HEK293 (cell line): Measurements from ENCODE around the gene CPNE5.

Experiments
- CTCF ChIA-PET: fragments of 350-600 bp; formaldehyde crosslinking; extraction: SDS; loops from one replicate; lab custom pipeline; 2021; ENCODE audit warnings: antibody characterized with exemption; lab: Yijun Ruan, JAX
- POLR2A ChIA-PET: fragments of 300-600 bp; formaldehyde crosslinking; extraction: SDS; loops from one replicate; lab custom pipeline; 2020; ENCODE audit warnings: antibody characterized with exemption, inconsistent platforms; lab: Yijun Ruan, JAX
- H3K27ac ChIP-seq: fragments of 200-500 bp; sonication (Bioruptor generic); 2 replicates; pipeline ENCODE4 v1.5.1; 2014; ENCODE audit warnings: low read depth, low read length, control low read depth, inconsistent platforms; ENCODE audit errors: extremely low read depth
- H3K36me3 ChIP-seq, 2 experiments: fragments of 200-500 bp in 1 of 2; sonication (Bioruptor generic) in 1 of 2; 1 replicate in 1 of 2; 2 replicates in 1 of 2; pipeline ENCODE4 v1.5.1; 2014 to 2017; ENCODE audit warnings: inconsistent platforms in 2 of 2, low read length in 2 of 2; ENCODE audit not compliant: control insufficient read depth in 2 of 2, insufficient read depth in 1 of 2
- H3K4me1 ChIP-seq: fragments of 200-500 bp; sonication (Bioruptor generic); 2 replicates; pipeline ENCODE4 v1.5.1; 2014; ENCODE audit warnings: mild to moderate bottlenecking, low read length, inconsistent platforms; ENCODE audit not compliant: control insufficient read depth, insufficient read depth
- H3K4me3 ChIP-seq: 2 replicates; pipeline ENCODE4 v1.5.1; 2011; ENCODE audit warnings: low read depth, mild to moderate bottlenecking, control low read depth, low read length, moderate library complexity
- H3K9me3 ChIP-seq: fragments of 200-500 bp; sonication (Bioruptor generic); 2 replicates; pipeline ENCODE4 v1.5.1; 2014; ENCODE audit warnings: low read depth, low read length, inconsistent platforms; ENCODE audit not compliant: control insufficient read depth, insufficient read depth
- CTCF ChIP-seq: fragments of 450-650 bp; formaldehyde crosslinking; IDR thresholded peaks from 2 replicates; pipeline ENCODE4 v1.5.1; 2016; ENCODE audit warnings: missing biosample characterization, missing genetic modification characterization
- MYNN ChIP-seq: fragments of 450-650 bp; formaldehyde crosslinking; IDR thresholded peaks from 2 replicates; pipeline ENCODE4 v1.5.1; 2016; ENCODE audit warnings: missing biosample characterization, missing genetic modification characterization, borderline replicate concordance
- PRDM1 ChIP-seq: fragments of 450-650 bp; formaldehyde crosslinking; IDR thresholded peaks from 2 replicates; pipeline ENCODE4; 2016; ENCODE audit warnings: missing biosample characterization, missing genetic modification characterization
- PRDM10 ChIP-seq: fragments of 450-650 bp; formaldehyde crosslinking; IDR thresholded peaks from 2 replicates; pipeline ENCODE4 v1.5.1; 2016; ENCODE audit warnings: missing biosample characterization, missing genetic modification characterization
- RBAK ChIP-seq: fragments of 450-650 bp; formaldehyde crosslinking; IDR thresholded peaks from 2 replicates; pipeline ENCODE4 v1.5.1; 2016; ENCODE audit warnings: missing biosample characterization, missing genetic modification characterization
- ZBTB11 ChIP-seq: fragments of 450-650 bp; formaldehyde crosslinking; conservative IDR thresholded peaks from 2 replicates; pipeline ENCODE4 v1.5.1; 2016; ENCODE audit warnings: low read depth, missing biosample characterization, missing genetic modification characterization
- ZIC2 ChIP-seq: fragments of 450-650 bp; formaldehyde crosslinking; IDR thresholded peaks from 2 replicates; pipeline ENCODE4 v1.5.1; 2016; ENCODE audit warnings: missing biosample characterization, missing genetic modification characterization
- ZNF175 ChIP-seq: fragments of 450-650 bp; formaldehyde crosslinking; IDR thresholded peaks from 2 replicates; pipeline ENCODE4 v1.5.1; 2016; ENCODE audit warnings: missing biosample characterization, missing genetic modification characterization
- ZNF398 ChIP-seq: fragments of 450-650 bp; formaldehyde crosslinking; IDR thresholded peaks from 2 replicates; pipeline ENCODE4 v1.5.1; 2017; ENCODE audit warnings: missing biosample characterization, missing genetic modification characterization
- ZNF529 ChIP-seq: fragments of 450-650 bp; formaldehyde crosslinking; IDR thresholded peaks from 2 replicates; pipeline ENCODE4 v1.5.1; 2017; ENCODE audit warnings: missing genetic modification characterization, missing biosample characterization; ENCODE audit not compliant: insufficient replicate concordance
- ZNF580 ChIP-seq: fragments of 450-650 bp; formaldehyde crosslinking; IDR thresholded peaks from 2 replicates; pipeline ENCODE4 v1.5.1; 2016; ENCODE audit warnings: missing biosample characterization, missing genetic modification characterization
- ZNF692 ChIP-seq: fragments of 450-650 bp; formaldehyde crosslinking; IDR thresholded peaks from 2 replicates; pipeline ENCODE4 v1.5.1; 2016; ENCODE audit warnings: missing biosample characterization, missing genetic modification characterization

CPNE5 gene

GRCh38 chr6:36836111-36837021 is 2.9 kb downstream of the CPNE5 start:
- ChIA-PET POLR2A (interaction anchor here (0.6 to 0.9 kb wide), 2 partner anchors 11 to 38 kb away, joined by 3 read pairs; partner anchors contain the start of gene PPIL1), CTCF (interaction anchor here (0.5 to 3.1 kb wide), 8 partner anchors 15 to 368 kb away, joined by 3 to 22 read pairs (median 6); no protein-coding TSS in a partner anchor)
- H3K4me1 ChIP-seq: no peaks in the 10 kb centered on the region
- H3K27ac ChIP-seq: no peak overlapping the region
- H3K9me3 ChIP-seq: no peaks in the 10 kb centered on the region
- H3K4me3 ChIP-seq: no peak overlapping the region
- TF ChIP-seq ZIC2 (tag by site-specific recombination) (peak; percentile 37; the same call in 1 of the 2 replicates), CTCF (tag by site-specific recombination) (peak; percentile 33; the same call in 1 of the 2 replicates), PRDM1 (tag by site-specific recombination) (no peak), ZNF692 (tag by site-specific recombination) (peak; percentile 28; the same call in 1 of the 2 replicates), ZNF529 (tag by site-specific recombination) (no peak), ZBTB11 (no peak), ZNF398 (0 out of 2 replicates have a peak, but pooled peaks have one; percentile 34), MYNN (tag by site-specific recombination) (no peak), ZNF580 (tag by site-specific recombination) (no peak), ZNF175 (no peak), RBAK (tag by site-specific recombination) (no peak), PRDM10 (tag by site-specific recombination) (0 out of 2 replicates have a peak, but pooled peaks have one; percentile 23)
- no peaks in the 10 kb centered on the region for H3K36me3 ChIP-seq
